H9 (cell line): Measurements from ENCODE around the gene CEP128. TPM values are rescaled to one million over a fixed set of nuclear protein-coding genes. Genes with fewer than 3 reads are reported as not detected.

ENCODE experiments used
- DNase-seq: peaks from one replicate; pipeline ENCODE4 v3.0.0-alpha.2; 2017
- H2AFZ ChIP-seq: one replicate; pipeline ENCODE4 v1.6.1; 2013; ENCODE audit warnings: mild to moderate bottlenecking, low read length, control low read depth, moderate library complexity
- H2AK5ac ChIP-seq: 2 replicates; pipeline ENCODE4 v1.6.1; 2013; ENCODE audit warnings: low read length, control low read depth, mixed read lengths; ENCODE audit not compliant: insufficient read length
- H2BK120ac ChIP-seq: one replicate; pipeline ENCODE4 v1.6.1; 2013; ENCODE audit warnings: low read depth, mild to moderate bottlenecking, low read length, control low read depth, inconsistent platforms; ENCODE audit not compliant: poor library complexity, severe bottlenecking
- H2BK12ac ChIP-seq: 2 replicates; pipeline ENCODE4 v1.6.1; 2013; ENCODE audit warnings: low read length, control low read depth, mixed read lengths, low read depth; ENCODE audit not compliant: insufficient read length
- H2BK15ac ChIP-seq: 2 replicates; pipeline ENCODE4 v1.6.1; 2013; ENCODE audit warnings: low read depth, low read length, control low read depth
- H2BK20ac ChIP-seq: one replicate; pipeline ENCODE4 v1.6.1; 2013; ENCODE audit warnings: low read depth, mild to moderate bottlenecking, low read length, control low read depth, inconsistent platforms; ENCODE audit not compliant: poor library complexity, severe bottlenecking
- H2BK5ac ChIP-seq: 2 replicates; pipeline ENCODE4 v1.6.1; 2013; ENCODE audit warnings: low read length, control low read depth, mixed read lengths; ENCODE audit not compliant: insufficient read length
- H3K14ac ChIP-seq: 2 replicates; pipeline ENCODE4 v1.6.1; 2013; ENCODE audit warnings: low read length, control low read depth; ENCODE audit not compliant: insufficient read depth
- H3K18ac ChIP-seq: 2 replicates; pipeline ENCODE4 v1.6.1; 2013; ENCODE audit warnings: low read depth, mild to moderate bottlenecking, mixed read lengths, low read length, control low read depth; ENCODE audit not compliant: insufficient read length
- H3K23ac ChIP-seq: 2 replicates; pipeline ENCODE4 v1.6.1; 2013; ENCODE audit warnings: low read length, control low read depth, mixed read lengths, low read depth; ENCODE audit not compliant: insufficient read length
- H3K23me2 ChIP-seq: 2 replicates; pipeline ENCODE4 v1.6.1; 2013; ENCODE audit warnings: low read depth, mild to moderate bottlenecking, mixed read lengths, low read length, control low read depth; ENCODE audit not compliant: insufficient read length, poor library complexity, severe bottlenecking
- H3K27ac ChIP-seq: 2 replicates; pipeline ENCODE4 v1.5.1; 2013; ENCODE audit warnings: low read length, control low read depth, mixed read lengths, low read depth; ENCODE audit not compliant: insufficient read length
- H3K27me3 ChIP-seq: 2 replicates; pipeline ENCODE4 v1.6.1; 2013; ENCODE audit warnings: low read length, control low read depth, inconsistent platforms; ENCODE audit not compliant: insufficient read depth
- H3K4ac ChIP-seq: 2 replicates; pipeline ENCODE4 v1.6.1; 2013; ENCODE audit warnings: low read depth, mild to moderate bottlenecking, control low read depth, inconsistent platforms, low read length, moderate library complexity
- H3K4me1 ChIP-seq: 2 replicates; pipeline ENCODE4 v1.6.1; 2013; ENCODE audit warnings: low read length, control low read depth, inconsistent platforms; ENCODE audit not compliant: insufficient read depth
- H3K4me2 ChIP-seq: 2 replicates; pipeline ENCODE4 v1.6.1; 2013; ENCODE audit warnings: low read length, control low read depth, mixed read lengths; ENCODE audit not compliant: insufficient read length, insufficient read depth
- H3K56ac ChIP-seq: 2 replicates; pipeline ENCODE4 v1.6.1; 2013; ENCODE audit warnings: low read depth, mild to moderate bottlenecking, mixed read lengths, low read length, control low read depth; ENCODE audit not compliant: insufficient read length
- H3K79me1 ChIP-seq: 2 replicates; pipeline ENCODE4 v1.6.1; 2013; ENCODE audit warnings: low read depth, mild to moderate bottlenecking, moderate library complexity, low read length, control low read depth, inconsistent platforms; ENCODE audit not compliant: insufficient read depth, poor library complexity, severe bottlenecking
- H3K79me2 ChIP-seq: 2 replicates; pipeline ENCODE4 v1.6.1; 2013; ENCODE audit warnings: low read length, control low read depth, inconsistent platforms; ENCODE audit not compliant: insufficient read depth
- H3K9ac ChIP-seq: 2 replicates; pipeline ENCODE4 v1.6.1; 2013; ENCODE audit warnings: low read length, control low read depth, mixed read lengths; ENCODE audit not compliant: insufficient read length; ENCODE audit errors: extremely low read depth
- H3K9me3 ChIP-seq: one replicate; pipeline ENCODE4 v1.6.1; 2013; ENCODE audit warnings: low read depth, low read length, inconsistent platforms; ENCODE audit not compliant: control insufficient read depth
- H3T11ph ChIP-seq: one replicate; pipeline ENCODE4 v1.6.1; 2013; ENCODE audit warnings: mild to moderate bottlenecking, low read length, control low read depth, inconsistent platforms
- H4K20me1 ChIP-seq: one replicate; pipeline ENCODE4 v1.6.1; 2013; ENCODE audit not compliant: control insufficient read depth, insufficient read length, insufficient read depth
- H4K5ac ChIP-seq: 2 replicates; pipeline ENCODE4 v1.6.1; 2013; ENCODE audit warnings: low read depth, mild to moderate bottlenecking, mixed read lengths, low read length, control low read depth; ENCODE audit not compliant: insufficient read length
- H4K8ac ChIP-seq: replicated peaks from 2 replicates; pipeline ENCODE4 v1.6.1; 2013; ENCODE audit warnings: low read length, control low read depth, mixed read lengths, low read depth; ENCODE audit not compliant: insufficient read length
- H4K91ac ChIP-seq: 2 replicates; pipeline ENCODE4 v1.6.1; 2013; ENCODE audit warnings: low read depth, mild to moderate bottlenecking, moderate library complexity, mixed read lengths, low read length, control low read depth; ENCODE audit not compliant: insufficient read length
- H3K27ac Mint-ChIP-seq, 3 experiments: 2 replicates in 2 of 3; 3 replicates in 1 of 3; pipeline ENCODE4 v1.8.0; 2020 to 2021; ENCODE audit warnings: mixed read lengths in 3 of 3, mild to moderate bottlenecking in 1 of 3, moderate library complexity in 1 of 3
- H3K27me3 Mint-ChIP-seq: 2 replicates; pipeline ENCODE4 v1.8.0; 2021; ENCODE audit warnings: low read depth, mild to moderate bottlenecking, moderate library complexity, mixed read lengths
- H3K36me3 Mint-ChIP-seq, 3 experiments: 2 replicates in 2 of 3; 3 replicates in 1 of 3; pipeline ENCODE4 v1.8.0; 2020 to 2021; ENCODE audit warnings: low read depth in 3 of 3, mixed read lengths in 3 of 3; ENCODE audit not compliant: insufficient read depth in 1 of 3
- H3K4me1 Mint-ChIP-seq, 2 experiments: 2 replicates each; pipeline ENCODE4 v1.8.0; 2020; ENCODE audit warnings: mixed read lengths in 2 of 2
- H3K4me3 Mint-ChIP-seq, 2 experiments: 2 replicates in 1 of 2; 3 replicates in 1 of 2; pipeline ENCODE4 v1.8.0; 2020 to 2021; ENCODE audit warnings: mild to moderate bottlenecking in 2 of 2, mixed read lengths in 2 of 2, moderate library complexity in 1 of 2
- H3K9me3 Mint-ChIP-seq, 2 experiments: 2 replicates in 1 of 2; 3 replicates in 1 of 2; pipeline ENCODE4 v1.8.0; 2020; ENCODE audit warnings: mild to moderate bottlenecking in 2 of 2, mixed read lengths in 2 of 2, moderate library complexity in 1 of 2
- WGBS: extraction: QIAGEN DNeasy Blood & Tissue Kit; methylation state at CpG from one replicate; pipeline ENCODE4 v1.1.7; 2013; ENCODE audit warnings: missing lambda C conversion rate, low lambda C conversion rate, mixed read lengths; ENCODE audit not compliant: insufficient read length; ENCODE audit errors: extremely low coverage; 5-methylcytosine and 5-hydroxymethylcytosine counted together
- total RNA-seq: library from RNA; stranded (reverse); gene quantifications from 2 replicates; pipeline ENCODE4 v1.2.1, GENCODE V29; 2021
- TF ChIP-seq, protein P1 (sequence below): fragments of 200-600 bp; sonication (generic); conservative IDR thresholded peaks from 3 replicates; pipeline ENCODE4 v1.8.0; 2021; ENCODE audit warnings: antibody characterized with exemption, mild to moderate bottlenecking

The CEP128 gene
- total RNA-seq, 1 experiment from 2014 or later = 16.3 TPM

DNA sequence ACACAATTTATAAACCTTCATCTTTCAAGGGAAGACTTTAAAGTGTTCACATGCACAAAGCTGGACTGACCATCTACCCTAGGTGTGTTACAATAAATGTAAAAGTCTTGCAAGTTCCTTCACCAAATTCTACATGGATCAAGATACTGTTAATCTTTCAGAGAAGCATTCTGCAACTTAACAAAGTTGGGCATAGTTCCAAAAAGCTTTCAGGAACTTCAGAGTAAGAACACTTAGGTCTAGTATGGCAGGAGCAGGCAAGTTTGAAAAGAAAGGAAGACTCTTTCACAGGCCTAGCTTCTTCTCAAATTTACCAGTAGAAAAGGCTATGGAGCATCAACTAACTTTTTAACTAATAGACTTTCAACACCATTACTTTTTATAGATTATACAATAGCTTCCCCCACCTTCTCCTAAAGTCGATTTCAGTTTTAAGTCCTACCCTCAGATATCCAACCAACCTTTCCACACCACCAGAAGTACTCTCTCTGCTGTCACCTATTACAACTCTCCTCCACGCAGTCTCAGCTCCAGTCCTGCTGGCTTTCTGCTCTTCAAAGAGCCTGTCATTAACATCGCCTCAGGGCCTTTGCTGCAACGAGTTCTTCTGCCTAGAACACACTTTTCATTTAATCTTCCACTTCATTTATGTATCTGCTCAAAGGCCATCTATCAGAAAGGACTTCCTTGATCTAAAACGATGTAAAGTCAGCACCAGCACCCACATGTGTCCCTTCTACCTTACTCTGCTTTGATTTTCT, 333.9 kb downstream of the CEP128 start:
- TF ChIP-seq, protein P1, sequence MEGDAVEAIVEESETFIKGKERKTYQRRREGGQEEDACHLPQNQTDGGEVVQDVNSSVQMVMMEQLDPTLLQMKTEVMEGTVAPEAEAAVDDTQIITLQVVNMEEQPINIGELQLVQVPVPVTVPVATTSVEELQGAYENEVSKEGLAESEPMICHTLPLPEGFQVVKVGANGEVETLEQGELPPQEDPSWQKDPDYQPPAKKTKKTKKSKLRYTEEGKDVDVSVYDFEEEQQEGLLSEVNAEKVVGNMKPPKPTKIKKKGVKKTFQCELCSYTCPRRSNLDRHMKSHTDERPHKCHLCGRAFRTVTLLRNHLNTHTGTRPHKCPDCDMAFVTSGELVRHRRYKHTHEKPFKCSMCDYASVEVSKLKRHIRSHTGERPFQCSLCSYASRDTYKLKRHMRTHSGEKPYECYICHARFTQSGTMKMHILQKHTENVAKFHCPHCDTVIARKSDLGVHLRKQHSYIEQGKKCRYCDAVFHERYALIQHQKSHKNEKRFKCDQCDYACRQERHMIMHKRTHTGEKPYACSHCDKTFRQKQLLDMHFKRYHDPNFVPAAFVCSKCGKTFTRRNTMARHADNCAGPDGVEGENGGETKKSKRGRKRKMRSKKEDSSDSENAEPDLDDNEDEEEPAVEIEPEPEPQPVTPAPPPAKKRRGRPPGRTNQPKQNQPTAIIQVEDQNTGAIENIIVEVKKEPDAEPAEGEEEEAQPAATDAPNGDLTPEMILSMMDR = no peak
- Histone ChIP-seq H3T11ph (no peak overlapping the region), H3K23ac (no peak overlapping the region), H2BK120ac (no peak overlapping the region), H4K5ac (no peak overlapping the region), H3K23me2 (no peaks in the 10 kb centered on the region), H3K79me1 (no peaks in the 10 kb centered on the region), H2BK5ac (no peak overlapping the region), H3K27me3 (no peaks in the 10 kb centered on the region), H3K18ac (no peak overlapping the region), H2AFZ (no peak overlapping the region), H2BK12ac (no peak overlapping the region), H4K91ac (no peak overlapping the region), H2AK5ac (no peak overlapping the region), H2BK15ac (no peak overlapping the region), H3K79me2 (no peaks in the 10 kb centered on the region), H3K4me1 (no peaks in the 10 kb centered on the region), H3K56ac (no peak overlapping the region), H3K4ac (no peak overlapping the region), H4K20me1 (no peaks in the 10 kb centered on the region), H3K9me3 (no peaks in the 10 kb centered on the region), H3K14ac (no peak overlapping the region), H2BK20ac (no peak overlapping the region), H3K4me2 (no peak overlapping the region), H4K8ac (no peak overlapping the region), H3K9ac (no peak overlapping the region), H3K27ac (no peak overlapping the region)
- no peak for DNase-seq
- no peaks in the 10 kb centered on the region for H3K27me3 Mint-ChIP-seq
- H3K4me3 Mint-ChIP-seq = no peak overlapping the region
- no peaks in the 10 kb centered on the region for H3K4me1 Mint-ChIP-seq
- WGBS = no CpG with 5 or more reads among the region's 5 CpGs
- no peak overlapping the region; a peak in 1 of 7 replicates for H3K27ac Mint-ChIP-seq
- no peaks in the 10 kb centered on the region for H3K36me3 Mint-ChIP-seq
- no peaks in the 10 kb centered on the region for H3K9me3 Mint-ChIP-seq
